HK-2 (cell line): ENCODE measurements around the gene PGLYRP2.

Experiments used
- DNase-seq: peaks from one replicate; pipeline ENCODE4 v3.0.0-alpha.2; 2018; ENCODE audit not compliant: unreplicated experiment

The PGLYRP2 gene

DNA sequence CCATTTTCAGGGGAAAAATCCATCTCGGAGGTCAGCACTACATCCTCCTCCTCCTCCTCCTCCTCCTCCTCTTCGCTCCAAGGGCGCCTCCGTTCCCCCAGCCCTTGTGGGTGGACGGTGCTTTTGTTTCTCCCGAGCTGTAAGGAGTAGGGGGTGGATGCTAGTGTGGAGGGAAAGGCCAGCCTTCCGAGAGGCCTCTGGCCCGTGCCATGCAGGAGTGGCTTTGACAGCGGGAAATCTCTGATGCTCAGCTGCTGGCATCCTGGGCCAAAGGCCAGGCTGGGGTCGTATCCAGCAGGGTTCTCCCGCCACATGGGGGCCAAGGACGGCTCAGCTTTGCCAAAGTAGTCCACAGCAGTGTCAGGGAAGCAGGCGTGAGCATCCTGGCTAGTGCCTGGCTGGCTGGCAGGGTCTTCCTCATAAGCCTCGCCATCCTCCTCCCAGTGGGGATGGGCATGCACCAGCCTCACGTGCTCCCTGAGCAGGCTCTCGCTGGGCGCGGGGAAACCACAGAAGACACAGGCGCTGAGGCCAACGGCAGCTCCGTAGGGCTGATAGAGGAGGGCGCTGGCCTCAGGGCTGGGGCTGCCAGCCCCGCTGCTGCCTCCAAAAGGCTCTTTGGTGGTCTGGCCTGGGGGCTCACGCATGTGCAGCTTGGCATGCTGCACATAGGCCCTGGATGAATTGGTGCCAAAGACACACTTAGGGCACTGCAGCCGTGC is 40.1 kb downstream of the PGLYRP2 start:
- DNase-seq, result no peak

DNA sequence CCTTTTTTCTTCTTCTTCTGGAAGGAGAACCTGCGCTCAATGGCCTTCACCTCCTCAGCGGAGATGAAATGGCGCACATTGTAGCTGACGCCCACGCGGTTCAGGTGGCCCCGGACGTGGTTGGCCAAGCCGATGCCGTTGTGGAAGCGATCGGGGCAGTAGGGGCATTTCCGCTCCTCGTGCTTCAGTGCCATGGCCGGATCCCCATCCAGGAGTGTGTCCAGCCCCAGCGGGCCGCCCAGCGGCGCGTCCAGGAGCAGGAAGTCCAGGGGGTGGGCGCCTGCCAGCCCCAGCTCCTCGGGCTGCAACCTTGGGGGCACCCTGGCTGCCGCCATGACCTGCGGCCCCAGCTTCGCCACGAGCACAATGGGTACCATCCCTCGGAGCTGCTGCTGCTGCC is 40.7 kb downstream of the PGLYRP2 start:
- no peak for DNase-seq

DNA sequence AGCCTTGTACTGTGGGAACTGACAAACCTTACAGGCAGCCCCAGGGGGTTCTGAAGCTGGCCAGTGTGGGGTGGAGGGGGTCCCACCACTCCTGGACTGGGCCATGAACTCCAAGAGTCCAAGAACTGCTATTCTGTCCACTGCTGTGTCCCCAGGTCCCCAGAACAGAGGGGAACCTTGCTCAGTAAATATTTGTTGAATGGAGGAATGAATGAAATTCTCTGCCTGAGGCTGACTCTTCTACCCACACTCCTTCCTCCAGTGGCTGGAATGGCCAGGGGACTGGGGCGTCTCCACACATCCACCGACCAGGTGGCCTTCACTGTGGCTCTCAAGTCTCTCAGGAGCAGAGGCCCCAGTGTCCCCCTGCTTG is 41.2 kb downstream of the PGLYRP2 start:
- no peak for DNase-seq

DNA sequence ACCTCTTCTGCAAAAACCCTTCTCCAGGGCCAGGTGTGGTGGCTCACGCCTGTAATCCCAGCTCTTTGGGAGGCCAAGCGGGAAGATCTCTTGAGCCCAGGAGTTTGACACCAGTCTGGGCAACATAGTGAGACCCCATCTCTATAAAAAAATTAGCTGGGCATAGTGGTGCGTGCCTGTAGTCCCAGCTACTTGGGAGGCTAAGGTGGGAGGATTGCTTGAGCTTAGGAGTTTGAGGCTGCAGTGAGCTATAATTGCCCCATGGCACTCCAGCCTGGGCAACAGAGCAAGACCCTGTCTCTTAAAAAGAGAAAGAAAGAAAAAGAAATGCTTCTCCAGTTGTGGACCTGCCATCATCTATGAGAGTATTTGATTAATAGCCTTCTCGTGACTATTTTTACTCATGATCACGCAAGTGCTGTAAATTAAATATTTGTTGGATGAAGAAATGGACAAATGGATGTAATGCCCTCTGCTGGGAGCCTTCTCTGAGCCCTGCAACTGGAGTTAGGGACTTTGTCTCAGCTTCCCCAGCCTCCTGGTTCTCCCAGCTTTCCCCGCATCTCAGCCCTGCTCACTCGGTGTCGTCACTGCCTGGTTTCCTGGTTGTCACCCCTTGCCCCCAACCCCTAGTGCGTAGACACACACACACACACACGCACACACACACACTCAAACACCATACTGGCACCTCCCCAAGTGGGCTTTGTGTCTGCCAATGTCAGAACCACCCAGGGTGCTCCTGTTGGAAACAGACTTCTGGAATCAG is 41.8 kb downstream of the PGLYRP2 start:
- no peak for DNase-seq

DNA sequence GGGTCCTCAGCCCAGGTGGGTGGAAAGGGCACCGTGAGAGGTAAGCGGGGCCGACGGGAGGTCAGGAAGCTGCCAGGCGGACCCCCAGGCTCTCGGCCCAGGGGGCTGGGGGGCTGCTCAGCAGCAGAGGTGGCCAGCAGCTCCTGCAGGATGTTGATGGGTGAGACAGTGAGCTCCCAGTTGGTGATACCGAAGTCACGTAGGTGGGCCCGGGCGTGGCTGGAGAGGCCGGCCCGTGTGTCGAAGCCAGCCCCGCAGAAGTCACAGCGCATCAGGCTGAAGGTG is 42.5 kb downstream of the PGLYRP2 start:
- DNase-seq, result no peak

DNA sequence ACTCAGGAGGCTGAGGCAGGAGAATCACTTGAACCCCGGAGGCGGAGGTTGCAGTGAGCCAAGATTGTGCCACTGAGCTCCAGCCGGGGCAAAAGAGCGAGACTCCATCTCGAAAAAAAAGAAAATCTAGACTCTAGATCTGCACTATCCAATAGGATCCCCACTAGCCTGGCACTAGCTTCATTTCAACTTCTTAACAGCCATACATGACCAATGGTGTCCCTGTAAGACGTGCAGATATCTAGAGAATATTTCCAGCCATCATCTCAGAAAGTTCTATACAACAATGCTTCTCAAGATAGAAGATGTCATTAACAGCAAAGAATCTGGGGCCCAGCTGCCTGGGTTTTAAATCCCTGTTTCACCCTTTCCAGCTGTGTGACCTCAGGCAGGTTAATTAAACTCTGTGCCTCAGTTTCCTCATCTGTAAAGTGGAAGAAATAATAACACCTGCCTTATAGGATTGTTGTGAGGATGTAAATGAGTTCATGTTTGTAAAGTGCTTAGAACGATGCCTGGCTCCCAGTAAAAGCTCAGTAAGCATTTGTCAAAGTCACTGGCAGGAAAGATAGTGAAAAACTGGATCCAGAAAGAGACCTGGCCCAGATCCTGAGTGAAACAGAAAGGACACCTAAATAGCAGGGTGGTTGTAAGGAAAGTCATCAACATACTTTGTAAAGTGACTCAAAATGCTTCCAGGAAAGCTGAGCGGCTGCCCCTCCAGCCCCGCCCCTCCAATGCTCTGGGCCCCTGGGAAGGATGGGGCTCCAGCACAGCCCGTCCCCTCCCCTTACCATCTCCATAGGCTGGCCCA is 43.1 kb downstream of the PGLYRP2 start:
- no peak for DNase-seq

DNA sequence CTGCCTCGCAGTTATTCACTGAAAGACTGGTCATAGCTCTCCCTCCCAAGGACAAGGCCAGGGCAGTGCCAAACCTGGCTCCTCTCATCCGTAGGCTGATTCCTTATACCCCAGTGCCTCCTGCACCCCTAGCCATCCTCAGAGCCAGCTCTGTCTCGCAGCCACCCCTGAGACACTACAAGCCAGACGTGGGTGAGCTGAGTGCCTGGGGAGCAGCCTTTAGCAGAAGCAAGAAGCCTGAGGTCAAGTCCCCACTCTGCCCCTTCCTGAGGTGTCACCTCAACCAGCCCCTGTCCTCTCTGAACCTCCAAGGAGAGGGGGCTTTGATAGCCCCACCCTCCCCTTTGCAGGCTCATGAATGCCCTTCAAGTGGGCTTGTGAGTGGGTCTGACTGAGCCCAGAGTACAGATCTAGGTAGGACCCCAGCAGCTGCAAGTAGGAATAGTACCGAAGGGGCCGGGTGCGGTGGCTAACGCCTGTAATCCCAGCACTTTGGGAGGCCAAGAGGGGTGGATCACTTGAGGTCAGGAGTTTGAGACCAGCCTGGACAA is 45.7 kb downstream of the PGLYRP2 start:
- no peak for DNase-seq

DNA sequence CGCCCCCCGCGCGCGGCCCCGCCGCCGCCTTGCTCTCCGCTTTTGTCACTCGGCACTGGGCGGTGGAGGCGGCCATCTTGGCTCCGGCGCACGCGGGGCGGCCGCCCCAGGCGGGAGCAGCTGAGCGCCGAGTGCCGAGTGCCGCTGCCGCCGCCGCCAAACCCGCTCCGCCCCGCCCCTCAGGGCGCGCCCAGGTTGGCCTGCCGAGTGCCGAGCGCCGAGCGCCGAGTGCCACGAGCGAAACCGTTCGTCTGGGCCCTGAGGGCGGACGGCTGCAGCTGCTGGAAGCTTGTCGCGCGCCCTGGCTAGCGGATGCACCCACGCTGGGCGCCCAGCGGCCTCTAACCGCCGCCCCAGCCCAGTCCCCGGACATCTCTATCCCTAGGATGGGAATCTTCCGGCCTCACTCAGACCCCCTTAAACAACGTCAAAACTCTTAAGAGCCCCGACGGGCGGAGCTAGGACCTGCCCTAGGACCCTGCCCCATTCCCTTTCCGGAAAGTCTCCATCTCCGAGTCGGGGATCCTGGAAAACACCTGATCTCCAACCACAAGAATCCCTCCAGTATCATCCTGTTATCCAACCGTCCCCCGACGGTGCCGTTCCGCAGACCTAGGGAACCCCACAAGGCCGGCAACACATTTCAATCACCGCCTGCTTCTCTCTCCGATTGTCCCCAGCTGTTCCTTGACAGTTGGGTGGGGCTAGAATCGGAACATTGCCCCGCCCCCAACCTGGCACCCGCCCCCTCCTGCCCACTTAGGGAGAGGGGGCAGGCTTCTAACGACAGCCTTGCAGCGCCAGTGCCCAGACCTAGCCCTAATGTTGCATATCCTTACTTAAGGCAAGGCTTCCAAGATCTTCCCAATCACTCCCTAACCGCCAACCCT is 46.4 kb downstream of the PGLYRP2 start:
- DNase-seq, result peak; percentile 90

DNA sequence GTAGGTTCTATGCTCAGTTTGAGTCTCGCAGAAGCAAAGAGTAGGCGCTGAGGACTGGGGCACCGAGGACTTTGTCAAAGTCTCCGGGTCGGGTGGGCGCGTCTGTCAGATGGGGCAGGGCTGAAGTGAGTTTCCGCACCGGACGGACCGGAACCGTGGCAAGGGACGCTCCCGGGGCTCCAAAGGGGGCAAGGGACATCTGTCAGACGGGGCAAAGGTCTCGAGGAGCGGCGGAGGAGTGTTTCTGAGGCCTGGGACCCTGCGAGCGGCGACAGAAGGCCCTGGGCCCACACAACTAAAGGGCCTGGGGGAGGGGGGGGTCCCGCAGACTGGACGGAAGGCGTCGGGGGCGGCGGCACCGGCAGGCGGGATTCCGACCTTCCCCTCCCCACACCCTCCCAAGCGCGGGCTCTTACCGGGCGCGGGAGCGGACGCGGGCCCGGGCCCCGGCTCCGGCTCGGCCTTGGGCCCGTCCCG is 47.2 kb downstream of the PGLYRP2 start:
- DNase-seq, result no peak

DNA sequence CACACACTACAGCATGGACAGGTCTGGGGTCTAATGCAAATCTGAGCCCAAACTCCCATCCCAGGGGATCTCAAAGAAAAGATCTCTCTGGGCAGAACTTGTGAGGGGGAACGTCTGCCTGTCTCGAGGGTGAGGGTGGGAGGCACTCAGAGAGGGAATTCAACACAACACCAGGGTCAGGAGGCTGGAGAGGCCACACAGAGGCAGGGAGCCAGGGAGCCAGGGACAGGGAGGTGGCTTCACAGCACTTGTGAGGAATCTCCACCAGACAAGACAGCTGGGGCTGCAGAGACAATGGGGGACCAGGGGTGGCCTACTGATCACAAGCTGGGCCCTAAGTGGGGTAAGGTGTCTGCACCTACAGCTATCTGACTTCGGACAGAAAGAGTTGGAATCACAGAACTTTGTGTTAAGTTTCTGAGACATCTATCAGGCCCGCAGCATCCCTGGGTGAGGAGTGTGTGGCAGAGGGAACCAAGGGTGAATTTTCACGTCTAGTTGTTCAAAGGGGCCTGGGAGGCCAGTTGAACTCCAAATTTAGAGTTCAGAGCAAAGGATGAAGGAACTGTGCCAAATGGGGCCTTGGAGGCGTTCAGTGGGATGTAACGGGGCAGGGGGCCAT is 47.8 kb downstream of the PGLYRP2 start:
- DNase-seq, result no peak

DNA sequence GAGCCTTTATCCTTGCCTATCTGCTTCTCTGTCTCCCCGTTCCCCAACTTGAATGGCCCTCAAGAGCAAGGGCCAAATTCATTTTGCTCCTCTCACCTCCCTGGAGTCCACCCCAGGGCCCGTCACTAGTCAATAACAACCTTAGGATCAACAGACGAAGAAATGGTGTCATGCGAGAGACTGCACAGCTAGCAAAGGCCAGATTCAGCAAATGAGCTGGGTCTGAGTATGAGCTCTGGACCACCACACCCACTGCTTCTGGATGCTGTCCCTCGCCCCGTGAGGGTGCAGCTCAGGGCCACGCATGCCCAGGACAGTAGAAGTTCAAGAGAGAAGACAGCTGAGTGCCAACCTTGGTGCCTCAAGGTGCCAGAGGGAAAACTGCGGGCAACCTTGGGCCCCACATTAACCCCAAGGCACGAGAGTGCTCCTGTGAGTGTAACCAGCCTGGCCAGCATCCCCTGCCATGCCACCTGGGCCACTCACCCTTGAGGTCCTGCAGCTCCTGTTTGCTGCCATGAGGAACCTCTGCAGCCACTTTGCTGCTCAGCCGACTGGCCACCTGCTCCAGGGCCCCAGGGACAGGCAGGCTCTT is 48.7 kb downstream of the PGLYRP2 start:
- no peak for DNase-seq

DNA sequence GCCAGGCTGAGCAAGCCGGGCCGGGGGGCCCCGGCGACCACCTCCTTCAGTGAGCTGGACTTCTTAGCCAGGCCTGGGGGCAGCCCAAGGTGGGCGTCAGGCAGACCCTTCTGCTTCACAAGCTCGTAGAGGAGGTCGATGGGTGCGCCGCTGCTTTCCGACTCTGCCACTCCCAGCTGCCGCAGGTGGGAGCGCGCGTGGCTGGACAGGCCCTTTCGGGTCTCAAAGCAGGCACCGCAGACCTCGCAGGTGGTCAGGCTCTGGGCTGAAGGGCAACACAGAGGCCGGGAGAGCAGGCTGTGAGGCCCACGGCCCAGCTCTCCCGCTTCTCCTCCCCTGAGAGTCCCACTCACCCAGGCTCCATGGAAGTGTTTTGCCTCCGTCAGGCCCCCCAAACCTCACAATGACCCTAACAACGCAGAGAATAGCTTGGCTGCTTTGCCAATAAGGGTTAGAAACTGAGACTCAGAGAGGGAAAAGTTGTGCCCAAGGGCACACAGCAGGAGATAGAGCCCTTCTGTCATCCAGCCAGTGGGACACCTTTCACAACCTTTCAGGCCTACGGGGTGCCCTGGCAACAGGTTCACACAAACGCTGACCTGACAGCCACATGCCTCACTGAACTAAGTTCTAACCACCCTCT is 49.4 kb downstream of the PGLYRP2 start:
- no peak for DNase-seq

DNA sequence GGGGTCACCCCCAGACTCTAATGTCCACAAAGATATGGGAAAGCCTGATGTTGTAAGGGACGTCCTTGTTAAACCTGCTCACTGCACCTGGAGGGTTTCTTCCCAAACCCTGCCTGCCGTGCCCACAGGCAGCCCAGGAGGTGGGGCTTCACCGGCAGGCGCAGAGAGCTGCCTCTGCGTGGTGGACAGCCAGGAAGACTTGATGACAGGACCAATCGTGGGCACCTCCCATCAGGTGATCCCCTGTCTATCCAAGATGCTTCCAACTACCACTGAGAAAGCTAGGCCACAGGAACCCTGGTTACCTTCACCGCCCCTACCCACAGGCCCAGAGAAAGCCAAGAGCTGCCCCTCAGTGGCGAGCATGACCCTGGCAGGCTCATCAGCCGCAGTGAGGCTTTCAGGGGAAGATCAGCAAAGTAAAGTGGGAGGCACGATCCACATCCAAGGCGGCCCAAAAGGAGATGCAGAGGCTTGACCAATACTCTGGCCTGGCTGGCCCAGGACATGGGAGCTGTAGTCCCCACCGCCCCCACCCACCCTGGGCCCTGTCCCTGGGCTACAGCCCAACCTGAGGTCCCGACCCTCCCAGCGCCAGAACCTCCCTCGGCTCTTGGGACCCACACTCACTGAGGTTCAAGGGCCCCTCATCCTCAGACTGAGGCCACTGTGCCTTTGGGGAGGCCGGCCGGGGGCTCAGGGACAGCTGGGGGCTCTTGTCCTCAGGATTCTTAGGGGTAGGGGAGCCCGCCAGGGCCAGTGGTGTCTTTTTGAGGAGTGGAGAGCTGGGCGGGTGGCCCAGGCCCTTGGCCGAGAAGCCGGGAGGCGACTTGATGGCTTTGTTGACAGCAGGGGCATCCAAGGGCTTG is 50.1 kb downstream of the PGLYRP2 start:
- DNase-seq, result no peak

DNA sequence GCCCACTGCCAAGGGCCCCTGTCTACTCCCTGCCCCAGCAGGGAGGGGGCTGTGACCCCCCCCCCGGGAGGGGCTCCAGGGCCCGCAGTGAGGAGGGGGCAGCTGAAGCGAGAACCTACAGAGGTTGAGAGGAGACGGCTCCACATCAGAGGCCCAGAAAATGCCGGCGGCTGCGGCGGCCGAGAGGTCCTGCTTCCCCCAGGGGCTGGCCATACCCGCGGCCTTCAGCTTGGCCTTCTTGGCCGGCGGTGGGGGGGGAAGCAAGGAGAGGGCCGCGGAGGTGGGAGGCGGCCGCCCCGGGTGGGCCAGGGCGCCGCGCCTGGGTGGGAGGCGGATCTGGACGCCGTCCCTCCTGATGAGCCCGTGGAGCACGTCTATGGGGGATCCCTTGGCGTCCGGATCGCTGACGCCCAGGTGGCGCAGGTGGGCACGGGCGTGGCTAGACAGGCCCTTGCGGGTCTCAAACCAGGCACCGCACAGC is 51.3 kb downstream of the PGLYRP2 start:
- no peak for DNase-seq

DNA sequence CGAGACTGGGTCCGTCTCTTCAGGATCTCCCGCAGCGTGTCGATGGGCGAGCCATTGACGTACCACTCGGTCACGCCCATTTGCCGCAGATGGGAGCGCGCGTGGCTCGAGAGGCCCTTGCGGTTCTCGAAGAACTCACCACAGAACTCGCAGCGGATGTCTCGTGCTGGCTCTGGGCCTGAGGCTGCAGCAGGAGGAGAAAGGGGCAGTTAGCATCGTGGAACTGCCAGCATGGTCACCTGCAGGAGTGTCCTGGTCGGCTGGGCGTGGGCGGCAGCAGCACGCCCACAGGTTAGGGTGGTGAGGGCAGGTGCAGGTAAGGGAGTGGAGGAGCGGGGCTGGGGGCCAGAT is 52.0 kb downstream of the PGLYRP2 start:
- no peak for DNase-seq

DNA sequence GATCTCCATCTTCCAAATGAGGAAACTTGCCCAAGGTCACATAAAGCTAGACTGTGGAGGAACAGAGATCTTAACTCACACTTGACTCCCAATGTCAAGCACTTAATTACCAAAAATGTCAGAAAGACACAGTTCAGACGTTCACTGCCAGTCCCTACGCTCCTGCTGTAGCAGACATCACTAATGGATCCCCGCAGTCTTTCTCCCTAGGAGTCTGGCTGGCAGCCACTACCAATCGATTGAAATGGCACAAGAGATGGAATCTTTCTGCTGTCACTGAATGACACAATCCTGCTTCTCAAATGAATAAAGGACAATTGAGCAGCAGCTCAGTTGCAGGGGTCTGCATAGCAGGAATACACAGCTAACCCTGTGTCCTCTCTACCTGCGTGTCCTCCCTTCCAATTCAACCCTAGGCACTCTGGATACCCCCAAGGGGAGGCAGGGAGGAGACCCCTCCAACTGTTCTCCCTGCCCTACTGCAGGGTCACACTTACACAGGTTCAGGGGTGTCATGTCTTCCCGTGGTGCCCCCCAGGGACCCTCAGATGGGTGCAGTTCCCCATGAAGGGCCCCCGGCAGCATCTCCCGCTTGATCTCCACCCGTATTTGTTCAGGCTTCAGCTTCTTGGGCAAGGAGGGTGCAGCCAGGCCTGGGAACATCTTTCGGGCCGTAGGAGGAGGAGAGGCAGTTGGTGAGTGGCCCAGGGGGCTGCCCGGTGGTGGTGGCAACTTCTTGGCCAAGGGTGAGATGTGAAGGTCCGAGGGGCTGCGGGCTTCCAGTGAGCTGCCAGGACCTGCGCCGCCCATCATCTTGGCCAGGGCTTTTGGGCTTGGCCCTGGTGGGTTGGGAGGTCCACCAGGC is 52.6 kb downstream of the PGLYRP2 start:
- no peak for DNase-seq

DNA sequence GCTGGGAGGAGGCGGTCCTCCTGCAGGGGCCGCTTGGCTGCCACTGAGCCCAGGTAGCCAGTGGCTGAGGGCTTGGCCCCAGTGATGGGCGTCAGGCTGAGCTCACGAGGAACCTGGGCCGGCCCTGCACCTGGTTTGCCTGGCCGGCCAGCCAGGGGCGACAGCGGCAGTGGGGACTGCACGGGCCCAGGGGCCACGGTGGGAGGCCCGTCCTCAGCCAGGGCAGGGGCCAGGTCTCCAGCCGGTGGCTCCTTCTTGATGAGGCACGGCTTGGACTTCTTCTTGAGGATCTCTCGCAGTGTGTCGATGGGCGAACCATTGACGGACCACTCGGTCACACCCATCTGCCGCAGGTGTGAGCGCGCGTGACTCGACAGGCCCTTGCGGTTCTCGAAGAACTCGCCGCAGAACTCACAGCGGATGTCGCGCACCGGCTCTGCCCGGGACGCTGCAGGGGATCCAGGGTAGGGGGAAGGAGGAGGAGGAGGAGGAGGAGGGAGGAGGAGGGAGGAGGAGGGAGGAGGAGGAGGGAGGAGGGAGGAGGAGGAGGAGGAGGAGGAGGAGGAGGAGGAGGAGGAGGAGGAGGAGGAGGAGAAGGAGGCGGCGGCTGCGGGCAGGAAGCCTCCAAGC is 53.9 kb downstream of the PGLYRP2 start:
- DNase-seq, result no peak
